HG02884 (cell line): ENCODE results near the gene GSDME.
A peak's percentile ranks its signal among the peaks of the same experiment; 100 is the strongest.
"Not testable (repeated sequence)": the region's sequence is repeated elsewhere in the genome, so short reads cannot be mapped to it uniquely, and the experiment has no call there.

Source experiments
- ATAC-seq: cut with Tn5 transposase; IDR thresholded peaks from one replicate; pipeline ENCODE4 v1.9.1; 2021; ENCODE audit warnings: mild to moderate bottlenecking, moderate library complexity; ENCODE audit not compliant: unreplicated experiment

Gene GSDME

DNA sequence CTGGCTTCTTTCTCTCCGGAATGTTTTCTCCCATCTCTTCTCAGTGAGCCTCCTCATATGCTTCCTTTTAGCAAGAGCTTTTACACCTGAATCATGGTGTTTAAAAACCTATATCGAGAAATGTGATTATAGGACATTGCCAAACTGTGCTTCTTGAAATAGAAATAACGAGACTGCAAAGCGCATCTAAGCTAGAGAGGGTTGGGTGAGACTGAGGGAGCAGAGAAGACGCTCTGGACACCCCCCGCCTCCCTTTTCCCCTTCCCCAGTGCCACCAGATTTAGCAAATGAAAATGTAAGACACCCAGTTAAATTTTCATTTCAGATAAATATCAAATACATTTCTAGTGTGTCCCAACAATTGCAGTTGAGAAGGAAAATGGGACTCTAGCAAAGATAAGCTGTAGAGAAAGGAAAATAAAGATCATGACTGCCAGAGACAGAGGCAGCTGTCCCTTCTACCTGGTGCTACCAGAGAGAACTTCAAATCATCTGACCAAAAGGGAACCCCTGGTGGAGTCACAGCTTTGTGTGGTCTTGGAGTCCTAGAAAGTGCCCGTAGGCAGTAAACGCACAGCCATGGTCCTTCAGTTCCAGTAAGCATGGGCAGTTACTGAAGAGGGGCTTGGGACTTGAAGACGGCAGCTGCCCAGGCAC is 14.6 kb downstream of the GSDME start:
- ATAC-seq, result no peak

DNA sequence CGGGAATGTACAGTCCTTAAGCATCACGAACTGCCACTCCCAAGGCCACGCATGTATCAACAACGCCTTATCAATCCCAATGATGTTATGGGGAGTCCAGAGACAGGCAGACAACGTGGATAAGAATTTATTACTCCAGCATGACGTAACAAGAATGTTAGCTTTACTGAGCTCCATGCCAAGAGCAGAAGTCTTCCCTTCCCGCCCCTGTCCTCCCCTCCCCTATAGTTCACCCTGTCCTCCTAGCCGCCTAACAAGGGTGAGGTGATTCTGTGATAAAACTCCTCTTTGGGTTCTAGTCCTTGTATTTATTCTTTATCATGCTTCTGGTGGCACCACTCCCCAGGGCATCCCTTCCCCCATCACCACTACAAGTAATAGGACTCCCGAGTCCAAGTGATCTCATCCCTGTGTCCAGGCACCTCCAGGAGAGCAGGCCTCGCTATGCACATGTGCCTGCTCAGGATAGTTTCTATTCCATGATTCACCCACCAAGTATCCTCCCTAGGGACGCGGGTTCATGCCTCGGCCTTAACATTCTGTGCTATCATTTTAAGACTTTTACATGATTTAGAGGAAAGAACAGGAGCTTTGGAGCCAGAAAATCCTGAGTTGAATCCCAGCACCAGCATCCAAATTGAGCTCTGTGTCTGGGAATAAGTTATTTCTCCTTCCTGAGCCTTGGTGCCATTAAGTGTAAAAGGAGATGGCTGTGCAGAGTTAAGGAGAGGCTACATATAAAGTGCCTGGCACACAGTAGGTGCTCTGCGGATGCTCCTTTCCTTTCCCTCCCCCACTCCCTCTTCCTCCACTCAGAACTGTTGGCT is 15.4 kb downstream of the GSDME start:
- ATAC-seq, result no peak

- ATAC-seq, result no peak
These were observed 16.4 kb downstream of the GSDME start for GRCh38 chr7:24740871-24741270.

DNA sequence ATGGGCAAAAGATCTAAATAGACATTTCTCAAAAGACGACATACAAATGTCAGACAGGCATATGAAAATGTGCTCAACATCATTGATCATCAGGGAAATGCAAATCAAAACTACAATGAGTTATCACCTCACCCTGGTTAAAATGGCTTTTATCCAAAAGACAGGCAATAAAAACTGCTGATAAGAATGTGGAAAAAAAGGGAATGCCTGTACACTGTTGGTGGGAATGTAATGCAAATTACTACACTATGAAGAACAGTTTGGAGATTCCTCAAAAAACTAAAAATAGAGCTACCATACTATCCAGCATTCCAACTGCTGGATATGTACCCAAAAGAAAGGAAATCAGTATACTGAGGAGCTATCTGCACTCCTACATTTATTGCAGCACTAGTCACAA is 18.0 kb downstream of the GSDME start:
- no peak for ATAC-seq

GRCh38 chr7:24738577-24738976 is 18.7 kb downstream of the GSDME start:
- no peak for ATAC-seq

GRCh38 chr7:24737281-24737680 is 20.0 kb downstream of the GSDME start:
- ATAC-seq, result no peak

DNA sequence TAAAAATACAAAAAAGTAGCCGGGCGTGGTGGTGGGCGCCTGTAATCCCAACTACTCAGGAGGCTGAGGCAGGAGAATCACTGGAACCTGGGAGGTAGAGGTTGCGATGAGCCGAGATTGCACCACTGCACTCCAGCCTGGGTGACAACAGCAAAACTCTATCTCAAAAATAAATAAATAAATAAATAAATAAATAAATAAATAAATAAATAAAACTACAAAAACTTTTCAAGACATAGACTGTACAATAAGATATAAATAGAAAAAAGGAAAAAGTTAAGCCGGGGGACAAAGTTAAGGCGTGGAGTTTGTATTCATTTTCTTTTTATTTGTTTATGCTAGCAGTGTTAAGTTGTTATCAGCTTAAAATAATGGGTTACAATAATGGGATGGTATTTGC is 21.7 kb downstream of the GSDME start:
- not testable (repeated sequence) for ATAC-seq

- ATAC-seq, result no peak
These were observed 23.0 kb downstream of the GSDME start for GRCh38 chr7:24734306-24734705.

DNA sequence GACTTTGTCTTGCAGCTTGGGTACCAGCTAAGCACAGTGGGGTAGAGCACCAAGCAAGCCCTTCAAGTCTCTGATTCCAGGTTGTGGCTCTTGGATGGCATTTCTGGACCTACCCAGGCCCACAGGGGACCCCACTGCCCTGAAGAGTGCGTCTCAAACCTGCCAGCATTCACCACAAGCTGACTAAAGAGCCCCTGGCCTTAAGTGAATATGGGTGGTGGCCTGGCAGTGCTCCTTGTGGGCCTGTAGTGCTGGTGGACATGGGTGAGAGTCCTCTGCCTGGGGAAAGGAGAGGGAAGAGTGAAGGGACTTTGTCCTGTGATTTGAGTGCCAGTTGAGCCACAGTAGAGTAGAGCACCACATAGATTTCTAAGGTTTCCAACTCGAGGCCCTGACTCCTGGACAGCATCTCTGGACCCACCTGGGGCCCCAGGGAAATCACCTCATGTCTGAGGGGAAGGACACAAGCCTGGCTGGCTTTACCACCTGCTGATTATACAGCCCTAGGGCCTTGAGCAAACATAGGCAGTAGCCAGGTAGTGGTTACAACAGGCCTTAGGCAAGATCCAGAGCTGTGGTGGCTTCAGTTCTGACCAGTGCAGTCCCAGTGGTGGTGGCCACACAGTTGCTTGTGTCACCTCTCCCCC is 23.7 kb downstream of the GSDME start:
- no peak for ATAC-seq

GRCh38 chr7:24732646-24733413 is 24.4 kb downstream of the GSDME start:
- ATAC-seq, result peak; percentile 51

GRCh38 chr7:24731313-24731712 is 26.0 kb downstream of the GSDME start:
- no peak for ATAC-seq

DNA sequence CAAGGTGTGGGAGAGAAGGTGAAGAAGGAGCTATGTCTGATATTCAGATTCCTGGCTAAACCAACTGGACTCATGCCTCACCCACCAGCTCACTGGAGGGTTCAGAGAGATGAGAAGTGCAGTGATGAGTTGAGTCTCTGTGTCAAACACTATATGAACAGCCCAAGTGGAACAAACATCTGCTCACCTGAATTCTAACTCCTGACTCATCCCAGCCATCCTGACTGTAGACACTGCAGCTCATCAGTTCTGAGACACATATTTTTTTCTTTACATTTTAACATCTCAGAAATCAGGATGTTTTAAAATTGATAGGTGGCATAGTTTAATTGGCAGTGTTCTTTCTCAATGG is 27.3 kb downstream of the GSDME start:
- ATAC-seq, result no peak

DNA sequence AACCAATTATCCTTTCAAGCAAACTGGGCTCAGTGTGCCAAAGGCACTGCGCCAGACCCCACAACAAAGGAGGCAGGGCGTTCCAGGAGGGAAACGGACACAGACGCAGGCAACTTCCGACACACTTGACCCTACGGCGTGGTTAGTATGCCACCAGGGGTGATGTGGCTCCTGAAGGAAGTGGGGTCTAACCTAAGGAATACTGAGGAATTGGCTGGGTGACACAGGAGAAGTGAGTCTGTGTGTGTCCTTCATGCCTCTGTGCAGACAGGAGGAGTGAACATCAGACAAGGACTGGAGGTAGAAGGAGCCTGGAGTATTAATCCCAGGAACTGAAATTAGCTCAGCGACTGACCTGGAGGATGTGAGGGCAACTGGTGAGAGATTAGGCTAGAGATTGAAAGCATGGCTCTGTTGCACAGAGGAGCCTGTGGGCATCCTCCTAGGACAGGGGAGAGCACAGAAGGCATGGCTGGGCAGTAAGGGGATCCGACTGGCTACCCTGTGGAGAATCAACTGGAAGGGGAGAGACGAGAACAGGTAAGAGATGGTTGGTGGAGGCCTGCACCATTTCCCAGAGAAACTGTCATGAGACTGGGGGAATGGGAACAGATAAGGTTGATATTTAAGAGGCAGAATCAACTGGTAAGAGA is 27.8 kb downstream of the GSDME start:
- no peak for ATAC-seq

- peak; percentile 42 for ATAC-seq
These were observed 28.5 kb downstream of the GSDME start for GRCh38 chr7:24728503-24729364.

DNA sequence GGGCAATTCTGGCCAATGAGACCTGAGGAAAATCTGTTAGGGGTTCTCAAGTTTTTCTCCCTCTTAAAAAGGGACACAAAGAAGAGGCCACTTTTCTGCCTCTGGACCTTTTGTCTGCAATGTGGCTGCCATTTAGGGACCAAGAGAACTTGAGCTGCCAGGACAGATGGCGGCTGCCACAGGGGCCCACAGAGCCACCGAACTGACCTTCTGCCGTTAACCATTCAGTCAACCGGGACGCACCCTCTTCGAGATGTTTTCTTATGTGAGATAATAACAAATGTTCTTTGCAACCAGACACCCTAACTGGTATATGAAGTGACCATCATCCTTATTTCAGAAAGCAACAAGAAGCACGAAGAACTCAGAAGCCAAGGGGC is 29.2 kb downstream of the GSDME start:
- ATAC-seq, result no peak

DNA sequence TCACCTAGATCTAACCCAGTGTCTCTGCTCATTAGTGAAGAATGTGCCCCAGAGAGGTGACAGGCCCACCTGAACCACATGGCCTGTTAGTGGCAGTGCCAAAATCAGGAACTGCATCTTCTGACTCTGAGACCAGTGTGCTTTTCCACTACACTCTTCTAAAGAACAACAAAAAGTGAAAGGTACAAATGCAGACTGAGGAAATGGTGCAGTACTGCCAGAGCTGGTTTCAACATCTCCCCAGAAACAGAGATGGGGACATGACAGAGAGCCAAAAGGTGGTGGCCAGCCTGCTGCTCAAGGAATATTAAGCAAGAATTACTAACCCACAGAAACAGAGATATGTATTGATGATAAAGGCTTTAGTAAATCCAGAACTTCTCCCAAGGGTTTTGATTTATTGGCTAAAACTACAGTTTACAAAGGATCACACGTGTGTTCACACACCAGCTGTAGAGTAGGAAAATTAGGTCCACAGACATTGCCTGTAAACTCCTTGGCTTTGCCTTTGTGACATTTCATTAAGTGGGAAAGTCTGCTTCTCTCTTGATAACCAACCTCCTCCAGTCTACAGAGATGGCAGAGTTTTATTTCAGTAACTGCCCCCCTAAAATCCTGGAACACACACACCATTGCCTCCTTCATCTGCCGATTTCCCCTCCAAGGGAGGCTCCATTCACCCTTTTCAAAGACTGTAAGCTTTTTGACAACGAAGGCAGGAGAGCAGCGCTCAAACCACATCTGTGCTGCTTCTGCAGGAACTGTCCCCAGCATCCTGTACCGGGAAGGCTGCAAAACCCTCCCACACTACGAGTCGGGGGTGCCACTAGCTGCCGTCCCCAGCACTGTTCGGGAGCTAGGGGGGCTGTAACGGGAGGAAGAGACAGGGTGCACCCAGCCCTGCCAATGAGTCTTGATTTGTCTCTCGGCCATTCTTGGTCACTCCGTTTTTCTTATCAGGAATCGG is 29.8 kb downstream of the GSDME start:
- peak; percentile 55 for ATAC-seq

DNA sequence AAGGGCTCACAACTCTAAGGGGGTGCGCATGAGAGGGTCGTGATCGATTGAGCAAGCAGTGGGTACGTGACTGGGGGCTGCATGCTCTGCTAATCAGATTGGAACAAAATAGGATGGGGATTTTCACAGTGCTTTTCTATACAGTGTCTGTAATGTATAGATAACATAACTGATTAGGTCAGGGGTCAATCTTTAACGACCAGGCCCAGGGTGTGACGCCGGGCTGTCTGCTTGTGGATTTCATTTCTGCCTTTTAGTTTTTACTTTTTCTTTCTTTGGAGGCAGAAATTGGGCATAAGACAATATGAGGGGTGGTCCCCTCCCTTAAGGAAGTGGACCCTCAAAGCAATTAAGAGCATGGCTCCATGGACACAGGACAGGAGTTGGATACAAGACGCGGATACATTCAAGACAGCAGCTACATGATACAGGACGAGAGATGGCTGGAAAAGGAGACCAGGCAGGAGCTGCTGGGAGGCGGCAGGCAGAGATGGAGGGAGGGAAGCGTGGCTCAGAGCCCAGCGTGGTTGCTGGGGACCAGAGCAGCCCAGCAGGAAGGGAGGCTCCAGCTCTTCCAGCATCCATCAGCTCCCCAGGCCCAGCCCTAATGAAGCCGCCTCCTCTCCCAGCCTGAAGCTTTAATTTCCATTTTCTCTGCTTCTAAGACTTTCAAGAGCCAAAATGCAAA is 31.6 kb downstream of the GSDME start:
- ATAC-seq, result no peak
